HG02759 (cell line): ENCODE measurements around the gene TPM4.
A peak's percentile ranks its signal among the peaks of the same experiment; 100 is the strongest.
"Not testable (repeated sequence)": the region's sequence is repeated elsewhere in the genome, so short reads cannot be mapped to it uniquely, and the experiment has no call there.

ENCODE experiments used
- ATAC-seq: cut with Tn5 transposase; IDR thresholded peaks from one replicate; pipeline ENCODE4 v1.9.1; 2021; ENCODE audit warnings: mild to moderate bottlenecking, moderate library complexity; ENCODE audit not compliant: unreplicated experiment

Gene TPM4

DNA sequence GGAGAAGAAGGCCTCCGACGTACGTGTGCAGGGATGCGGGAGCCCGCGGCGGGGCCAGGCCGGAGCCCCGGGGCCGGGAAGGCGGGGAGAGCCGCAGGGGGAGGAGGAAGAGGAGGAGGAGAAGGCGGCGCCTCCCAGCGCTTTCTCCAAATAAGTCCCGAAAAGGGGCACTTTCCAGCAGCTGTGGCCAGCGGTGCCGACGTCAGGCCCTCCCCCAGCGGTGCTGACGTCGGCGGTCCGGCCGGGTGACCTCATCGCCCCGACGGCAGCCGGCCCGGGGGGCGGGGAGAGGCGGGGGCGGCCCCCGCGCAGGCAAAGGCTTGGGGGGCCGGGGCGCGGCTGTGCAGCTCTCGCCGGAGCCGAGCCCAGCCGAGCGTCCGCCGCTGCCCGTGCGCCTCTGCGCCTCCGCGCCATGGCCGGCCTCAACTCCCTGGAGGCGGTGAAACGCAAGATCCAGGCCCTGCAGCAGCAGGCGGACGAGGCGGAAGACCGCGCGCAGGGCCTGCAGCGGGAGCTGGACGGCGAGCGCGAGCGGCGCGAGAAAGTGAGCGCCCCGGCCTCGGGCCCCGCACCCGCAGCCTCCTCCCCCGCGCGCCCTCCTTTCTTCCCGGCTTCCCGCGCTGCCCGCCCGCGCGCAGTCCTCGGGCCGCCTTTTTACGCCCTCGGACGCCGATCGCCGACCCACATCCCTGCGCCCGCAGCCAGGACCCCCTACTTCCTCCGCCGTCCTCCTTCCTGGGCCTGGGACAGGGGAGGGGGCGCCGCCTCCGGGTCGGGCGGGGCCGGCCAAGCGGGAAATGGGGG lies at the start of gene TPM4:
Gene TPM4 (plus strand): TSS at position 342 of the 804 bp plus-strand sequence. CDS start 71 bp downstream, at position 413.
- ATAC-seq = peak; percentile 66

- no peak for ATAC-seq
Observed at GRCh38 chr19:16026756-16027155, 49.5 kb upstream of the TPM4 start.

DNA sequence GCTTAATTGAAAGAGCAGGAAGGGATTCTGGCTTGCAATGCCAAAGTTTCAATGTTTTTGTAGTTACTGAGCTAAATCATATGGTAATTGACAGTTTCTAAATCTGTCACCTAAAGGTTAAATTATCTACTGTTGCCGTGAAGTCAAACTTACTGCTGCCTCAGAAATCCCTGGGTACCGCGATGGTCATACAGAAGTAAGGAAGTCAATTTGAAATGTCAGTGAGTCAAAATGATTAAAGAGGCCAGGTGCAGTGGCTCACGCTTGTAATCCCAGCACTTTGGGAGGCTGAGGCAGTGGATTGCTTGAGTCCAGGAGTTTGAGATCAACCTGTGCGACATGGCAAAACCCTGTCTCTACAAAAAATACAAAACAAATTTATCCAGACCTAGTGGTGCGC lies 48.8 kb upstream of the TPM4 start:
- no peak for ATAC-seq

DNA sequence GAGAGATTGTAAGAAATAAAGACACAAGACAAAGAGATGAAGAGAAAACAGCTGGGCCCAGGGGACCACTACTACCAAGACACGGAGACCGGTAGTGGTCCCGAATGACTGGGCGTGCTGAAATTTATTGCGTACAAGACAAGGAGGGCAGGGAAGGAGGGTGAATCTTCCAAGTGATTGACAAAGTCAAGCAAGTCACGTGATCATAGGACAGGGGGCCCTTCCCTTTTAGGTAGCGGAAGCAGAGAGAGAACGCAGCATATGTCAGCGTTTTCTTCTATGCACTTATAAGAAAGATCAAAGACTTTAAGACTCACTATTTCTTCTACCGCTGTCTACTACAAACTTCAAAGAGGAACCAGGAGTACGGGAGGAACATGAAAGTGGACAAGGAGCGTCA lies 46.1 kb upstream of the TPM4 start:
- not testable (repeated sequence) for ATAC-seq

- ATAC-seq = no peak
Observed at GRCh38 chr19:16030964-16031871, 45.1 kb upstream of the TPM4 start.

DNA sequence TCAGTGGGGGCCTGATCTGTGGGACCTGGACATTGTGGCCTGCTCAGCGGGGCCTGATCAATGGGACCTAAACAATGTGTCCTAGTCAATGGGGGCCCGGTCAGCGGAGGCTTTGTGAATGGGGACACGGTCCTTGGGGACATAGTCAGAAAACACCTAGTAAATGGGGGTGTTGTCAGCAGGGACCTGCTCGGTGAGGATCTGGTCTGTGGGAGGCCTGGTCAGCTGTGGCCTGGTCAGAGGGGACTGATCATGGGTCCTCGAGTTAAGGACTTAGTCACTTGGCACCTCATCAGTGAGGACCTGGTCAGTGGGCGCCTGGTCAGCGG lies 44.5 kb upstream of the TPM4 start:
- ATAC-seq = no peak

DNA sequence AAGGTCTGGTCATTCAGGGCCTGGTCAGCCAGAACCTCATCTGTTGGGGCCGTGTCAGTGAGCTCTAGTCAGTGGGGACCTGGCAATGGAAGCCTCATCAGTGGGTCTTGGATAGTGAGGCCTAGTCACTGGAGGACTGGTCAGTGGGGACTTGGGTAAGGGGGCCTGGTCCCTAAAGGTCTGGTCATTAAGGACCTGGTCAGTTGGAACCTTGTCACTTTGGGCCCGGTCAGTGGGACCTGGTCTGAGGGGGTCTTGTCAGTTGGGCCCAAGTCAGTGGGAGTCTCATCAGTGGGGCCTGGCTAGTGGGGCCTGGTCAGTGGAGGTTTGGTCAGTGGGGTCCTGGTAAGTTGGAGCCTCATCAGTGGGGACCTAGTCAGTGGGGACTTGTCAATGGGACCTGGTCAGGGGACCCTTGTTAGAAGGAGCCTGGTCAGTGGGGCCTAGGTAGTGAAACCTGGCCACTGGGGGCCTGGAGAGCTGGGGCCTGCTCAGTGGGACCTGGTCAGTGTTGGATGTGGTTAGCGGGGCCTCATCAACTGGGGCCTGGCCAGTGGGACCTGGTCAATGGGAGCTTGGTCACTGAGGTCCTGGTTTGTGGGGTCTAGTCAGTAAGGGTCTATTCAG lies 43.7 kb upstream of the TPM4 start:
- no peak for ATAC-seq

DNA sequence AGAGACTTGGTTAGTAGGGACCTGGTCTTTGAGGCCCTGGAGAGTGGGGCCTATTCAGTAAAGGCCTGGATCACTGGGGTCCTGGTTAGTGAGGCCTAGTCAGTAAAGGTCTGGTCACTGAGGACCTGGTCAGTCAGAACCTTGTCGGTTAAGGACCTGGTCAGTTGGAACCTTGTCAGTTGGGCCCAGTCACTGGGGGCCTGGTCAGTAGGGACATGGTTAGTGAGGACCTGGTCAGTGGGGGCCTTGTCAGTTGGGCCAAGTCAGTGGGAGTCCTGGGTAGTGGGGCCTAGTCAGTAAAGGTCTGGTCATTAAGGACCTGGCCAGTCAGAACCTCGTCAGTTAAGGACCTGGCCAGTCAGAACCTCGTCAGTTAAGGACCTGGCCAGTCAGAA lies 43.2 kb upstream of the TPM4 start:
- no peak for ATAC-seq

- no peak for ATAC-seq
Observed at GRCh38 chr19:16033721-16034120, 42.6 kb upstream of the TPM4 start.

DNA sequence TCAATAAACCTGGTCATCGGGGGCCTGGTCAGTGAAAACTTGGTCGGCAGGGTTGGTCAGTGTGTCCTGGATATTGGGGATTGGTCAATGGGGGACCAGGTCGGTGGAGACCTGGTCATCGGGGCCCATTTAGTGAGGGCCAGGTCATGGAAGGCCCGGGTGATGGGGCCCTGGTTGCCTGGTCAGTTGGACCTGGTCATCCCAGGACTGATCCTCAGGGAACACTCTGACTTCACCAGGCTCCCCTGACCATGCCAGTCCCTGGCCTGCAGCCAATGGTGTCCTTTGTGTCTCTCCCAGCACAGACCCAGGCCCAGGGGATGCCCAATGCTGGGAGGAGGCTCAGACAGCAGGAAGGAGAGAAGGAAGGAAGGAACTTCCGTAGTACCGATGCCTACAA lies 42.1 kb upstream of the TPM4 start:
- no peak for ATAC-seq

GRCh38 chr19:16034958-16035560 lies 41.2 kb upstream of the TPM4 start:
- no peak for ATAC-seq

DNA sequence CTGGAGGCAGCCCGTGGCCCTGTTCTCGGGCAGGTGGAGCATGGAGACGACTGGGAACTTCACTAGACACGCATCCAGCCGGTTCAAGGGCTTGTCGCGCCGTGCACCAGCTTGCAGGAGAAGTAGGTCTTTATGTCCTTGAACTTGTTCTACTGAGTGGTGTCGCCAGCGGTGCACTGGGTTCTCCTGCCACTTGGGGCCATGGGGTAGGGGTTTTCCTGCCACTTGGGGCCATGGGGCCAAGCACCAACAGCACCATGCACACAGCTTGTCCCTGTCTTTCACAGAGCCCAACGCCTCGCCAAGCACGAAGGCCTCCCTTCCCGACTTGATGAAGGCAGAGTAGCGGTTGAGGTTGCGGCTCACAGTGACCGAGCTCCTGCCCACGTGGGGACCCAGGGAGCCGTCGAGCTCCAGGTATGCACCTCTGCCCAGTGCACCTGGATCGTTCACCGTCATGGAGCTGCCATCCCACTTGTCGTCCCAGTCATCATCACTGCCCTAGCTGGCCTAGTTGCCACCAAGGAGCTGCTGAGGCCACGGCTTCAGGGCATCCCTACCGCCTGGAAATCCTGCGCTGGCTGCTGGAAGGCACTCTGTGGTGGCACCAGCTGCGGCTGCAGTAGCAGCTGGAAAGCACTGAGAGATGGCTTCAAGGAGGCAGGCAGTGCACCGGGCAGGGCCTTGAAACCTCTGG lies 40.5 kb upstream of the TPM4 start:
- no peak for ATAC-seq

GRCh38 chr19:16036397-16036925 lies 39.8 kb upstream of the TPM4 start:
- ATAC-seq = no peak

DNA sequence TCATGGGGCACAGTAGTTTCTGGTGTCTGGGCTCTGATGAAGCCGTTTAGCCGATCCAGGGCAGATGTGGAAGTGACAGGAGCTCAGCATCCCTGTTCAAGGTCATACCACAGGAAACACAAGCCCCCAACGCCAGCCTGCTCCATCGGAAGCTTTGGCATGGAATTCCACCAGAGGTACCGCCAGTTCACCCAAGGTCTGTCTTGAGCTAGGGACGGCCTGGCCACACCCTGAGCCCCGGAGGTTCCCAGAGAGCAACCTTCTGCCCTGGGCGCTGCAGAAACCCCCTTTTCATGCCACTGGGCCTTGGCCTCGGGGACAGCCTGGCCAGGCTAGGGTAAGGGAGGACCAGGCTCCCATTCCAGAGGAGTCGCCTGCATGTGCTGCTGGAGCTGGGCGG lies 39.4 kb upstream of the TPM4 start:
- ATAC-seq = no peak

- no peak for ATAC-seq
Observed at GRCh38 chr19:16037424-16038195, 38.7 kb upstream of the TPM4 start.

DNA sequence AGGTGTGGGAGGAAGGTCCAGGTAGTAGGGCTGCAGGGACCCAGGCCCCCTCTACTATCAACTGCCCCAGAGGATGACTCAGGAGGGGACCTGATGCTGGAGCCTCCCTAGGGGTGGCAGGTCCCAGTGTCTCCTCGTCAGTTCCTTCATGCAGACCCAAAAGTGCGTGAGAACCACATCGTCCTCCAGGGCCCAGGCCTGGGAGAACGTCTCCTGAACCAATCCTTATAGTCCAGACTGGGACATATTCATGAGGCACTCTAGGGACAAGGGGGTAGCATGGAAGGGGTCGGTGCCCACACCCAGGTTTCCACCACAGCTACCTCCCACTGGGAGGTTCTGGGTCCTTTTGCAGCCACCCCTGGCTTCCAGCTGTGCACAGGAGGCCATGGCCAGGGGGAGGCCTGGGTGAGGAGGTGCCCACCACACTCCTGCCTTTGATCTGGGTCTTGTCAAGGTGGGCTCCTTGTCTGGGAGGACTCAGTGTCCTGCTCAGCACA lies 38.0 kb upstream of the TPM4 start:
- ATAC-seq = no peak

DNA sequence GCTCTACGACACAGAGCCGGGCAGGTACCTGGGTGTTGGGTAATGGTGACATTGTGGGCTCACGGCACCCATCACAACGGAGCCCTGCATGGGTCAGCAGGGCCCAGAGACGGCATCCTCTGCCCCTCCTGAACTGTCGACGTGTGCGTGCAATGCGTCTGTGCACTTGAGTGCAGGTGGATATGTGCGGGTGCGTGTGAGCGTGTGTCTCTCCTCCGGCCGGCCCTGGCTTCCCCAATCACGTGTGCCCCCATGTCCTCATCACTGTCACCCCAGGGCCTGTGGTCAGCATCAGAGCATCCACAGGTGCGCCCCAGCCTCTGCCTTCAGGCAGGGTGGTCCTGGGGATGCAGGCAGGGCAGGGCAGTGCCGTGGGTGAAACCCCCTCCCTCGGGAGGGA lies 37.2 kb upstream of the TPM4 start:
- no peak for ATAC-seq

DNA sequence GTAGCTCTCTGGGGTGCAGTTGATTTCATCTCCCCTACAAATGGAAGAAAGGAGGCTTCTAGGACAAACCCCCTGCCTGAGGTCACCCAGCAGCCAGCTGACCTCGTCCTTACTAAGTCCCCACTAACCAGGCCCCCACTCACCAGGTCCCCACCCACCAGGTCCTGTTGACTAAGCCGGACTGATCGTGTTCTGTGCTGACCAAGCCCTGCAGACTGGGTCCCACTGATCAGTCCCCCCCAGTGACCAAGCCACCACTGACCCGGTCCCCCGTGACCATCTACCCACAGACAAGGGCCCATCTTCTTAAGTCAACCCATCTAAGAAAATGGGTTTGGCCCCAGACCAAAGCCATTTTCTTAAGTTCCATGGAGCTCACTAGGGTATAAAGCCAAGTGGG lies 36.8 kb upstream of the TPM4 start:
- no peak for ATAC-seq

GRCh38 chr19:16040642-16041041 lies 35.7 kb upstream of the TPM4 start:
- no peak for ATAC-seq
